ENCODE data around the gene MSH5. TPM values are rescaled to one million over a fixed set of nuclear protein-coding genes. Genes with fewer than 3 reads are reported as not detected.
"Not testable (repeated sequence)": the region's sequence is repeated elsewhere in the genome, so short reads cannot be mapped to it uniquely, and the experiment has no call there.

MSH5 gene
- polyA plus RNA-seq, 12 donors = 7.4 to 32.2 (median 13.8) TPM; not detected in 1

DNA sequence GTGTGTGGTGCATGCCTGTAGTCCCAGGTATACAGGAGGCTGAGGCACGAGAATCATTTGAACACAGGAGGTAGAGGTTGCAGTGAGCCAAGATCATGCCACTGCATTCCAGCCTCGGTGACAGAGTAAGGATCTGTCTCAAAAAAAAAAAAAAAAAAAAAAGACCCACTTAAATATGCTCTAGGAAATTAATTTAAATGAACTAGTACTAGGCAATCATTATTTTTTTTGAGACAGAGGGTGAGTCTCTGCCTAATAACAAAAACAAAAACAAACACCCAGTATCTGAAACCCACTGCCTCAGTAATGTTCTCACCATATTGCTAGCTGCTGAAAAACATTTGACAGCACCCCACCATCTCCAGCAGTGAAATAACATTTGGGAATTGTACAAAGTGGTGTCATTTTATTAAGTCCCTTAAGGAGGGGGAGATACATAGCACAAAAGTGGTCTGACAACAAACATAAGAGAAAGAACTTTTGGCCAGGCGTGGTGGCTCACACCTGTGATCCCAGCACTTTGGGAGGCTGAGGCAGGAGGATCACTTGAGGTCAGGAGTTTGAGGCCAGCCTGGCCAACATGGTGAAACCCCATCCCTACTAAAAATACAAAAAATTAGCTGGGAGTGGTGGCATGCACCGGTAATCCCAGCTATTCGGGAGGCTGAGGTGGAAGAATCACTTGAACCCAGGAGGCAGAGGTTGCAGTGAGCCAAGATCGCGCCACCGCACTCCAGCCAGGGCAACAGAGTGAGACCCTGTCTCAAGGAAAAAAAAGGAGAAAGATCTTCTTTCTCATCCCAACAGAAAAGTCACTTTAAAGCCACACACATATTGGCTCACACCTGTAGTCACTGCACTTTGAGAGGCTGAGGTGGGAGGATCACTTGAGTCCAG lies 61.5 kb downstream of the MSH5 start:
- not testable (repeated sequence) for DNase-seq

DNA sequence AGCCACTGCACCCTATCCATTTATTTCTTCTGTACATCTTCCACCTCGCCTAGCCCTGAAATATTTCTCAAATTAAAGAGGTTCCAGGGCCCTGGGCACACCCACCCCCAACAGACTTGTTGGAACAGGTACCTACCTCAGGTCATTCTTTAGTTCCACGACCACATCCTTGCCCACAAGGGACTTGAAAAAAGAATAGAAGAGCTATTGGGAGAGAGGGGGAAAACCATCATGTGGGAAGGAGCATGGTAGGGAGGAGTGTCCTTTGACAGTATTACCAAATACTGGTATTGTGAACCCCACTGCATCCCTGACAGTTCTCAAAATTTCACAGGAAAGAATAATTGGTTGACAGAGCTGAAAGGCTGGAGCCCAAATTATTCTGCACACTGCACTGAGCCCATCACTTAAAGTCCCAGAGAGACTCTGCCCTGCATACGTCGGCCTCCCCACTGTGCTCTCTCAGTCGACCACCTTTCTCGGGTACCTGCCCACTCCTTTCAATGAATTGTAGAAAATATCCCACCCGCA lies 66.2 kb downstream of the MSH5 start:
- DNase-seq = no peak

DNA sequence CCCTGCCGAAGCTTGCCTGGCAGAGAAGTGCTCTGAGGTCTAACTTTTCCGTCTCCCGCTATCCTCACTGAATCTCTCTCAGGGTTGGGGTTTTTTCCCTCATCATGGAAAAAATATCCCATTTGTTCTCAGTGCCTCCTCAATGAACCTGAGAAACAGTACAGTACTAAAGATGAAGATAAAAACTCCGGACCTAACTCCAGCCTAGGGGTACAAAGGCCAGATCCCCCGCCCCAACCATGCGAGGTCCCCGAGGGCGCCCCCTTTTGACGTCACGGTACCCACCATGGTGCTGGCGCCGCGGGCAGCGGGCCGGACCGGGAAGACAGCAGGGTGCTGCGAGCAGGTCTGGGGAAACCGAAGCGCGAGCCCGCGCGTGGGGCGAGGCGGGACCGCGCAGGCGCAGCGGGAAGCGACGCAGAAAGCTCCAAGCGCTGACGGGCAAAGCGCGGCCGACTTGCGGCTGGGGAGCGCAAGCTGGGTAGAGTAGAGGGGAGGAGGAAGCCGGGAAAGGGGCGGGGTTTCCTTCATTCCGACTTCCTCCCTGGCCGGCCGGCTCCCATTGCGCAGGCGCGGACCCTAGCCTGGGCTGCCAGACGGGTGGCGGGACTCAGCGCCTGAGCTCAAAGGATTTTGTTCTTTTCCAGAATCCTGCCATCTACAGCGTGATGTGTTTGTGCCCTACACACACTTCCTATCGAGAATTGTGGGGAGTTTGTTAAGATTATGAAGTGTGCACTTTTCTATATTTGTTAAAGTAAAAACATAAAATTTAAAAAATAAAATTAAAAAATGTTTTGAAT lies 66.9 kb downstream of the MSH5 start, which contains the start of gene LSM2:
Gene LSM2, minus strand, starts transcription at position 497 of the 803 bp plus-strand sequence. Its CDS starts 209 bp downstream, at position 288.
- DNase-seq = peak; percentile 98

DNA sequence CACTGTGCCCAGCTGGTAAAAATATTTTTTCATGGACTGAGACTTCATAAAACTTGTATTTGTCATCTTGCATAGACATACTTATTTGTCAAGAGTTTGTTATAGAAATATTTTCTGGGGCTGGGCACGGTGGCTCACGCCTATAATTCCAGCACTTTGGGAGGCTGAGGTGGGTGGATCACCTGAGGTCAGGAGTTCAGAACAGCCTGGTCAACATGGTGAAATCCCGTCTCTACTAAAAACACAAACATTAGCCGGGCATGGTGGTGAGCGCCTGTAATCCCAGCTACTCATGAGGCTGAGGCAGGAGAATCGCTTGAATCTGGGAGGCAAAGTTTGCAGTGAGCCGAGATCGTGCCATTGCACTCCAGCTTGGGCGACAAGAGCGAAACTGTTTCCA lies 68.8 kb downstream of the MSH5 start:
- not testable (repeated sequence) for DNase-seq

DNA sequence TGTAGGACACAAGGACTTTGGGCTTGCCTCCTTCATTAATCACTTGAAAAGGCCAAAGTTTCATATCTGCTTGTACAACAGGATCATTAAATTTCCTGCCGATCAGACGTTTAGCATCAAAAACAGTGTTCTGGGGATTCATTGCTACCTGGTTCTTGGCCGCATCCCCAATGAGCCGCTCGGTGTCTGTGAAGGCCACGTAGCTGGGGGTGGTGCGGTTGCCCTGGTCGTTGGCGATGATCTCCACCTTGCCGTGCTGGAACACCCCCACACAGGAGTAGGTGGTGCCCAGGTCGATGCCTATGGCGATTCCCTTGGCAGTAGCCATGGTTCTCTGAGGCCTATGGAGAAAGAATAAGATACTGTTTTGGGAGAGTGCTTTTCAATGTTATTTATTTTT lies 71.8 kb downstream of the MSH5 start:
- no peak for DNase-seq

Other genes with a start within 250 kb of the MSH5 start
- gene MICB, start 241.9 kb upstream of the MSH5 start, polyA plus RNA-seq (ENCODE audit: insufficient read length in 12 of 12) = 1 to 10 TPM in 2 of 12 donors, under 1 TPM in 8, not detected in 2; 0.37 to 1.9 (median 0.78) TPM
- gene MCCD1, start 211.0 kb upstream of the MSH5 start, polyA plus RNA-seq (ENCODE audit: insufficient read length in 12 of 12) = not detected
- 100 to 1,000 TPM in 11 of 12 donors, not detected in 1; 312 to 457 (median 352) TPM for gene DDX39B, start 198.0 kb upstream of the MSH5 start, polyA plus RNA-seq (ENCODE audit: insufficient read length in 12 of 12)
- 1 to 10 TPM in 10 of 12 donors, not detected in 2; 3.3 to 6.6 (median 4.1) TPM for gene ATP6V1G2, start 193.4 kb upstream of the MSH5 start, polyA plus RNA-seq (ENCODE audit: insufficient read length in 12 of 12)
- 10 to 100 TPM in 11 of 12 donors, not detected in 1; 11.4 to 23.7 (median 14.1) TPM for gene NFKBIL1, start 192.4 kb upstream of the MSH5 start, polyA plus RNA-seq (ENCODE audit: insufficient read length in 12 of 12)
- gene LTA, start 167.7 kb upstream of the MSH5 start, polyA plus RNA-seq (ENCODE audit: insufficient read length in 12 of 12) = 1 to 10 TPM in 1 of 12 donors, under 1 TPM in 5, not detected in 6; 0.13 to 2.6 (median 0.33) TPM
- 1 to 10 TPM in 1 of 12 donors, under 1 TPM in 8, not detected in 3; 0.11 to 1.5 (median 0.33) TPM for gene TNF, start 164.4 kb upstream of the MSH5 start, polyA plus RNA-seq (ENCODE audit: insufficient read length in 12 of 12)
- 10 to 100 TPM in 1 of 12 donors, 1 to 10 TPM in 7, under 1 TPM in 2, not detected in 2; 0.57 to 23.4 (median 1.3) TPM for gene LTB, start 157.6 kb upstream of the MSH5 start, polyA plus RNA-seq (ENCODE audit: insufficient read length in 12 of 12)
- 10 to 100 TPM in 2 of 12 donors, 1 to 10 TPM in 8, not detected in 2; 3.9 to 24.6 (median 5.9) TPM for gene LST1, start 153.7 kb upstream of the MSH5 start, polyA plus RNA-seq (ENCODE audit: insufficient read length in 12 of 12)
- gene NCR3, start 147.0 kb upstream of the MSH5 start, polyA plus RNA-seq (ENCODE audit: insufficient read length in 12 of 12) = under 1 TPM in 6 of 12 donors, not detected in 6; 0.22 to 0.63 (median 0.25) TPM
- 10 to 100 TPM in 11 of 12 donors, not detected in 1; 12.8 to 39.9 (median 18.8) TPM for gene AIF1, start 124.8 kb upstream of the MSH5 start, polyA plus RNA-seq (ENCODE audit: insufficient read length in 12 of 12)
- gene PRRC2A, start 119.3 kb upstream of the MSH5 start, polyA plus RNA-seq (ENCODE audit: insufficient read length in 12 of 12) = 100 to 1,000 TPM; 104 to 352 (median 123) TPM
- 100 to 1,000 TPM in 11 of 12 donors, not detected in 1; 153 to 248 (median 195) TPM for gene BAG6, start 87.3 kb upstream of the MSH5 start, polyA plus RNA-seq (ENCODE audit: insufficient read length in 12 of 12)
- gene APOM, start 84.1 kb upstream of the MSH5 start, polyA plus RNA-seq (ENCODE audit: insufficient read length in 12 of 12) = 1 to 10 TPM in 10 of 12 donors, not detected in 2; 3.4 to 9.7 (median 4.8) TPM
- 10 to 100 TPM in 11 of 12 donors, not detected in 1; 10.9 to 15.8 (median 12.5) TPM for gene C6orf47, start 79.2 kb upstream of the MSH5 start, polyA plus RNA-seq (ENCODE audit: insufficient read length in 12 of 12)
- gene GPANK1, start 75.0 kb upstream of the MSH5 start, polyA plus RNA-seq (ENCODE audit: insufficient read length in 12 of 12) = 10 to 100 TPM in 11 of 12 donors, not detected in 1; 12.1 to 25.8 (median 13.5) TPM
- gene CSNK2B, start 73.9 kb upstream of the MSH5 start, polyA plus RNA-seq (ENCODE audit: insufficient read length in 12 of 12) = 100 to 1,000 TPM in 11 of 12 donors, not detected in 1; 121 to 202 (median 144) TPM
- 10 to 100 TPM in 9 of 12 donors, 1 to 10 TPM in 2, not detected in 1; 6.1 to 27.9 (median 14.2) TPM for gene LY6G5B, start 70.0 kb upstream of the MSH5 start, polyA plus RNA-seq (ENCODE audit: insufficient read length in 12 of 12)
- gene LY6G5C, start 58.9 kb upstream of the MSH5 start, polyA plus RNA-seq (ENCODE audit: insufficient read length in 12 of 12) = 1 to 10 TPM in 10 of 12 donors, not detected in 2; 1.2 to 6.4 (median 3.2) TPM
- gene ABHD16A, start 36.7 kb upstream of the MSH5 start, polyA plus RNA-seq (ENCODE audit: insufficient read length in 12 of 12) = 10 to 100 TPM in 11 of 12 donors, not detected in 1; 35.4 to 54.1 (median 43.1) TPM
- gene LY6G6F, start 33.1 kb upstream of the MSH5 start, polyA plus RNA-seq (ENCODE audit: insufficient read length in 12 of 12) = under 1 TPM in 1 of 12 donors, not detected in 11; 0.27 TPM
- 1 to 10 TPM in 1 of 12 donors, under 1 TPM in 5, not detected in 6; 0.50 to 1.1 (median 0.75) TPM for gene LY6G6D, start 24.7 kb upstream of the MSH5 start, polyA plus RNA-seq (ENCODE audit: insufficient read length in 12 of 12)
- 1 to 10 TPM in 3 of 12 donors, under 1 TPM in 4, not detected in 5; 0.28 to 6.6 (median 0.63) TPM for gene LY6G6C, start 18.3 kb upstream of the MSH5 start, polyA plus RNA-seq (ENCODE audit: insufficient read length in 12 of 12)
- gene MPIG6B, start 16.6 kb upstream of the MSH5 start, polyA plus RNA-seq (ENCODE audit: insufficient read length in 12 of 12) = 1 to 10 TPM in 2 of 12 donors, under 1 TPM in 8, not detected in 2; 0.49 to 1.7 (median 0.63) TPM
- gene DDAH2, start 10.7 kb upstream of the MSH5 start, polyA plus RNA-seq (ENCODE audit: insufficient read length in 12 of 12) = 100 to 1,000 TPM in 8 of 12 donors, 10 to 100 TPM in 3, not detected in 1; 89.7 to 152 (median 108) TPM
- gene CLIC1, start 3.5 kb upstream of the MSH5 start, polyA plus RNA-seq (ENCODE audit: insufficient read length in 12 of 12) = 100 to 1,000 TPM in 11 of 12 donors, not detected in 1; 100 to 194 (median 129) TPM
- 10 to 100 TPM in 1 of 12 donors, 1 to 10 TPM in 9, not detected in 2; 1.6 to 10.7 (median 2.4) TPM for gene SAPCD1, start 22.7 kb downstream of the MSH5 start, polyA plus RNA-seq (ENCODE audit: insufficient read length in 12 of 12)
- gene VWA7, start 37.3 kb downstream of the MSH5 start, polyA plus RNA-seq (ENCODE audit: insufficient read length in 12 of 12) = 1 to 10 TPM in 10 of 12 donors, not detected in 2; 1.1 to 4.1 (median 2.1) TPM
- gene VARS1, start 55.7 kb downstream of the MSH5 start, polyA plus RNA-seq (ENCODE audit: insufficient read length in 12 of 12) = 10 to 100 TPM in 11 of 12 donors, not detected in 1; 38.6 to 60.8 (median 45.0) TPM
- 10 to 100 TPM in 11 of 12 donors, not detected in 1; 47.5 to 67.9 (median 58.6) TPM for gene LSM2, start 67.0 kb downstream of the MSH5 start, polyA plus RNA-seq (ENCODE audit: insufficient read length in 12 of 12)
- gene HSPA1L, start 75.3 kb downstream of the MSH5 start, polyA plus RNA-seq (ENCODE audit: insufficient read length in 12 of 12) = 1 to 10 TPM in 10 of 12 donors, not detected in 2; 3.6 to 5.5 (median 4.5) TPM
- 100 to 1,000 TPM in 1 of 12 donors, 10 to 100 TPM in 10, not detected in 1; 47.4 to 110 (median 62.3) TPM for gene HSPA1A, start 75.5 kb downstream of the MSH5 start, polyA plus RNA-seq (ENCODE audit: insufficient read length in 12 of 12)
- gene HSPA1B, start 87.7 kb downstream of the MSH5 start, polyA plus RNA-seq (ENCODE audit: insufficient read length in 12 of 12) = 1,000 to 10,000 TPM in 1 of 12 donors, 100 to 1,000 TPM in 2, 10 to 100 TPM in 9; 28.3 to 1,034 (median 49.7) TPM
- 10 to 100 TPM in 11 of 12 donors, not detected in 1; 14.6 to 32.7 (median 16.0) TPM for gene NEU1, start 122.8 kb downstream of the MSH5 start, polyA plus RNA-seq (ENCODE audit: insufficient read length in 12 of 12)
- gene SLC44A4, start 139.0 kb downstream of the MSH5 start, polyA plus RNA-seq (ENCODE audit: insufficient read length in 12 of 12) = 10 to 100 TPM in 1 of 12 donors, under 1 TPM in 9, not detected in 2; 0.09 to 25.0 (median 0.23) TPM
- gene EHMT2, start 157.7 kb downstream of the MSH5 start, polyA plus RNA-seq (ENCODE audit: insufficient read length in 12 of 12) = 10 to 100 TPM in 11 of 12 donors, not detected in 1; 26.0 to 62.8 (median 31.4) TPM
- 10 to 100 TPM in 5 of 12 donors, 1 to 10 TPM in 6, not detected in 1; 7.5 to 17.3 (median 9.7) TPM for gene ZBTB12, start 162.1 kb downstream of the MSH5 start, polyA plus RNA-seq (ENCODE audit: insufficient read length in 12 of 12)
- 10 to 100 TPM in 1 of 12 donors, 1 to 10 TPM in 10, not detected in 1; 4.3 to 21.2 (median 6.9) TPM for gene C2, start 187.7 kb downstream of the MSH5 start, polyA plus RNA-seq (ENCODE audit: insufficient read length in 12 of 12)
- 1 to 10 TPM in 9 of 12 donors, under 1 TPM in 1, not detected in 2; 0.97 to 5.8 (median 1.6) TPM for gene CFB, start 206.1 kb downstream of the MSH5 start, polyA plus RNA-seq (ENCODE audit: insufficient read length in 12 of 12)
- 10 to 100 TPM in 11 of 12 donors, not detected in 1; 54.1 to 83.6 (median 59.8) TPM for gene NELFE, start 219.0 kb downstream of the MSH5 start, polyA plus RNA-seq (ENCODE audit: insufficient read length in 12 of 12)
- 10 to 100 TPM in 11 of 12 donors, not detected in 1; 15.5 to 39.5 (median 28.6) TPM for gene SKIC2, start 219.2 kb downstream of the MSH5 start, polyA plus RNA-seq (ENCODE audit: insufficient read length in 12 of 12)
- gene DXO, start 232.1 kb downstream of the MSH5 start, polyA plus RNA-seq (ENCODE audit: insufficient read length in 12 of 12) = 10 to 100 TPM in 11 of 12 donors, not detected in 1; 10.8 to 28.9 (median 16.1) TPM
- gene C4A, start 242.1 kb downstream of the MSH5 start, polyA plus RNA-seq (ENCODE audit: insufficient read length in 12 of 12) = 10 to 100 TPM in 5 of 12 donors, 1 to 10 TPM in 5, not detected in 2; 4.4 to 20.3 (median 10.1) TPM

All from muscle of arm (tissue), 12 donors.